GM18873 (cell line): ENCODE measurements around the gene OSBPL9.
A peak's percentile ranks its signal among the peaks of the same experiment; 100 is the strongest.

ENCODE experiments used
- ATAC-seq: cut with Tn5 transposase; IDR thresholded peaks from one replicate; pipeline ENCODE4 v1.9.1; 2021; ENCODE audit warnings: mild to moderate bottlenecking, moderate library complexity, moderate number of reproducible peaks; ENCODE audit not compliant: unreplicated experiment, low FRiP score

OSBPL9 gene, protein sequence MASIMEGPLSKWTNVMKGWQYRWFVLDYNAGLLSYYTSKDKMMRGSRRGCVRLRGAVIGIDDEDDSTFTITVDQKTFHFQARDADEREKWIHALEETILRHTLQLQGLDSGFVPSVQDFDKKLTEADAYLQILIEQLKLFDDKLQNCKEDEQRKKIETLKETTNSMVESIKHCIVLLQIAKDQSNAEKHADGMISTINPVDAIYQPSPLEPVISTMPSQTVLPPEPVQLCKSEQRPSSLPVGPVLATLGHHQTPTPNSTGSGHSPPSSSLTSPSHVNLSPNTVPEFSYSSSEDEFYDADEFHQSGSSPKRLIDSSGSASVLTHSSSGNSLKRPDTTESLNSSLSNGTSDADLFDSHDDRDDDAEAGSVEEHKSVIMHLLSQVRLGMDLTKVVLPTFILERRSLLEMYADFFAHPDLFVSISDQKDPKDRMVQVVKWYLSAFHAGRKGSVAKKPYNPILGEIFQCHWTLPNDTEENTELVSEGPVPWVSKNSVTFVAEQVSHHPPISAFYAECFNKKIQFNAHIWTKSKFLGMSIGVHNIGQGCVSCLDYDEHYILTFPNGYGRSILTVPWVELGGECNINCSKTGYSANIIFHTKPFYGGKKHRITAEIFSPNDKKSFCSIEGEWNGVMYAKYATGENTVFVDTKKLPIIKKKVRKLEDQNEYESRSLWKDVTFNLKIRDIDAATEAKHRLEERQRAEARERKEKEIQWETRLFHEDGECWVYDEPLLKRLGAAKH

GRCh38 chr1:51616903-51617708, at the start of gene OSBPL9:
TSS of gene OSBPL9 (plus strand) at chr1:51617092. CDS start at chr1:51617111, 19 bp downstream.
- no peak for ATAC-seq

GRCh38 chr1:51567653-51568052, 49.2 kb upstream of the OSBPL9 start:
- no peak for ATAC-seq

DNA sequence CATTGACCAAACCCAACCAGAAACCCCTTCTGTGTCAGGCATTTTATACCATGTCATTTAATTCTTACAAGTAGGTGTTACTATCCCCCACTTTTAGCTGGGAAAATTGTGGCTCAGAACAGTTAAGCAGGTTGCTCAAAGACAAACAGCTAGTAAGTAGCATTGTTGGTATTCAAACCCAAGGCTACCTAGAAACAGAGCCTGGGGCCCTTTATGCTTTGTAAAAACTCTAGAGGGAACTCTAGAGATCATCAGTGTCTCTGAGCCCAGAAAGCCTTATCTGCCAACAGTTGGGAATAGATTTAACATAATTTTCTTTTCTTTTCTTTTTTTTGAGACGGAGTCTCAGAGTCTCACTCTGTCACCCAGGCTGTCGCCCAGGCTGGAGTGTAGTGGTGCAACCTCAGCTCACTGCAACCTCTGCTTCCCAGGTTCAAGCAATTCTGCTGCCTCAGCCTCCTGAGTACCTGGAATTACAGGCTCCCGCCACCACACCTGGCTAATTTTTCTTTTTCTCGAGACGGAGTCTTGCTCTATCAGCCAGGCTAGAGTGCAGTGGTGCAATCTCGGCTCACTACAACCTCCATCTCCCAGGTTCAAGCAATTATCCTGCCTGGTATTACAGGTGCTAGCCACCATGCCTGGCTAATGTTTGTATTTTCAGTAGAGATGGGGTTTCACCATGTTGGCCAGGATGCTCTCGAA, 48.5 kb upstream of the OSBPL9 start:
- ATAC-seq = no peak

DNA sequence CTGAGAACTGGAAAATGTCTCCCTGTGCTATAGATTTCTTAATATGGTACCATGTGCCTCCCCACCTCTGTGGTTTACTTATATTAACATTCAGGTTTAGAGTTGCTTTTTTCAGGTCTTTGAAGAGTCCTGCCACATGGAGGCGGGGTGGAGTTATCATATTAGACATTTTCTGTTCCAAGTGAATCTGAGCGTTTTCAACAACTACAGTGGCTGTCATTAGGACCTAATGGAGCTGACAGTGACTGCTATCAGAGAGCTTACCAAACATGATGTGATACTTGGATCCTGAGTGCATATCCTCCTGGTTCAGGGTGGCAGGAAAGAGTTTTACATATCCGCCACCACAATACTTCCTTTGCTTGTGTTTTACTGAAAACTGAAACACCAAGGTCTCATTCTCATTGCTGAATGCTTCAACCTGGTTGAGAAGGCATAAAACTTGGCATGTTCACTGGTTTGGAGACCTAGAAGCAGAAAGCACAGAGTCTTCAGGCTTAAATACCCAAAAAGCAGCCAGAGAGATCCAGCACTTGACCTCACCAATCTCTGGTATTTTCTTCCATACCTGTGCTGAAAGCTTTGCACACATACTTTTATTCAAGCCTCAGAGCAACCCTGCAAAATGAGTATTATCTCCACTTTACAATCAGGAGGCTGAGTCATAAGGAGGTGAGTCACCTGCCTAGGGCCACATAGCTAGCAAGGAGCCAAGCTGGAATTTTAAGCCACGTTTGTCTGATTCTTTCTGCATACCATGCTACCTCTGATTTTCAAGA, 47.4 kb upstream of the OSBPL9 start:
- peak; percentile 81 for ATAC-seq

- no peak for ATAC-seq
These were observed 46.7 kb upstream of the OSBPL9 start for GRCh38 chr1:51570063-51570710.

DNA sequence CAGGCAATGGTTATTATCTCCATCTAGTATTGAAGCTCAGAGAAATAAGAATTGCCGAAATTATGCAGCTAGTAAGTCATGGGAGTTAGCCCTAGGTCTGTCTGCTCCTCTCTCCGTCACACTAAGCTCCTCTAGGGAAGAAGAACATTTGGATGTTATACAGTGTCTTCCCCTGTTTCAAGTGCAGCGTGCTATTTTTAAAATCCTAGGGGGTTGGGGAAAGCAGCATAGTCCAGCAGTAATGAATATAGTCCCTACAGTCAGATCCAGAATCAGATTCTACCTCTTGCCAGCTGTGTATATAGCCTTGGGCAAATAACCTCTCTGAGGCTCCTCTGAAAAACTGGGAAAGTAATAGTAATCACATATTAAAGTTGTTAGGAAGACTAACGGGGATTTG, 44.5 kb upstream of the OSBPL9 start:
- ATAC-seq = no peak

DNA sequence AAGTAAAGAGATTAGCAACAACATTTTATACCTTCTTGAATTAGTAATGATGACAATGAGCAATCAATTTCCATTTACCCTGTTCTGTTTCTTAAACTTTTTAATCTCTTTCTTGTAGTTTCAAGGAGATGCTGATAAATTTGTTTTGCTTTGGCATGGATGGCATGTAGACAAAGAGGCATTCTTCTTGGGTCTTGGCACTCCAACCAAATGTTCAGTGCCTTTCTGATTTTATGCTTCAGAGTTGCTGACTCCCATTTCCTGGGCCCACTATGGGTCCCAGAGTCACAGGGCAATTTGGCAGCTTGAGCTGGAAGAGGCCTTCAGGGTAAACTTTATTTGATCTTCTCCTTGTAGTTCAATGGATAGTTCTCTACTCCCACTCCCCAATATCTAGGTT, 42.1 kb upstream of the OSBPL9 start:
- ATAC-seq = no peak

- ATAC-seq = no peak
These were observed 41.3 kb upstream of the OSBPL9 start for GRCh38 chr1:51575406-51576084.

DNA sequence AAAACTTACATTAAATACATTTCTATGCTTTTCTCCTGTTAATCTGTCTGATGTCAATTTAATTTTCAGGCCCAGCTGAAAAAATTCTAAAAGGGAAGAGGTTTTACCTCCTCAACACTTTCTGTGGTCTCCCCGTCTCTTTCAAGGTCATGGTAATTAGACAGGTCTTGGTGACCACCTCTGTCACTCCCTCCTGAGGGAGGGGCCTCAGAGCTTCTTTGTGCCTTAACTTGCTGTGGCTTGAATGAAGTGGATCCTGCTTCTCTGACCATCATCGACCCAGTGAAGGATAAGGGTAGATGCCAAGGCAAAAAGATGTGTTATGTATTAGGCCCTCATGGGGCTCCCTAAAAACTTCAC, 40.8 kb upstream of the OSBPL9 start:
- no peak for ATAC-seq

GRCh38 chr1:51576923-51577322, 40.0 kb upstream of the OSBPL9 start:
- no peak for ATAC-seq

DNA sequence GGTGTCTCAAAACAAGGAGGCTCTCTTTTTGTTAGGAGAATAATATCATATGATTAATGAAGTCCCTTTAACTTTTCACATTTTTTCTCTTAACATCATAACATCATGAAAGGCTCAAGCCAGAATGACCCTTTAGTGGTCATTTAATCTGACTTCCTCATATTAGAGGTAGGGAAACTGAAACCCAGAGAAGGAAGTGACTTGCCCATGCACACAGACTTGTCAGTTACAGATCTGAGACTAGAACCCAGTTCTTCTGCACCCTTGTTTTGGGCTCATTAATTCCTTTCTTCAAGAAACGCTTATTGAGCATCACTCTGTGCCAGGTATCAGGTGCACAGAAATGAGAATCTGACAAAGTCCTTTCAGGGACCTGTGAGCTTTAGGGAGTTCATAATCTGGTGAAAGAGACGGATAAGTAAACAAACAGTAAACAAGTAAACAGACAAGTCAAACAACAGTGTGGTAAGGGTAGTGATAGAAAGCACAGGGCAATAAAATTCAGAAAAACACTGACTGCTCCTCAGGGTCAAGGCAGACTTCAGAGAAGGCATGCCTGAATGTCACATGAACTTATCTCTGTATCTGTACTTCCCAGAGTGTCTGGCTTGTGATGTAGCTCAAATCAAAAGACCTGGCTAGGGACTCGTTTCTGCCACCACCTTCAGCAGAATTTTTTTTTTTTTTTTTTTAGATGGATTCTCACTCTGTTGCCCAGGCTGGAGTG, 38.3 kb upstream of the OSBPL9 start:
- no peak for ATAC-seq

GRCh38 chr1:51581238-51581637, 35.7 kb upstream of the OSBPL9 start:
- no peak for ATAC-seq

- no peak for ATAC-seq
These were observed 33.4 kb upstream of the OSBPL9 start for GRCh38 chr1:51583532-51583931.

DNA sequence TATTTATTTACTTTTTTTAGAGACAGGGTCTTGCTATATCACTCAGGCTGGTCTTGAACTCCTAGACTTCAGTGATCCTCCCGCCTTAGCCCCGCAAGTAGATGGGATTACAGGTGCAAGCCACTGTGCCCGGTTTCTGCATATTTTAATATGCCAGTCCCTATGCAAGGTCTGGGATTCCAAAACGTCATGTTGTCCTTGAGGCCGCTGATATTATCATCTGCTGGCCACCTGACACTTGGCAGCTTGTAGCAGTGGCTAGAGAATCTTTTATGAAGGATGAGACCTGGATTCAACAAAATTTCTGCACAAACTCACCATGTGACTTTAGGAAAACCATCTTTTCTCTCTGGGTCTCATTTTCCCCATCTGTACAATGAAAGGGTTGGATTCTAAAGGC, 32.9 kb upstream of the OSBPL9 start:
- no peak for ATAC-seq

DNA sequence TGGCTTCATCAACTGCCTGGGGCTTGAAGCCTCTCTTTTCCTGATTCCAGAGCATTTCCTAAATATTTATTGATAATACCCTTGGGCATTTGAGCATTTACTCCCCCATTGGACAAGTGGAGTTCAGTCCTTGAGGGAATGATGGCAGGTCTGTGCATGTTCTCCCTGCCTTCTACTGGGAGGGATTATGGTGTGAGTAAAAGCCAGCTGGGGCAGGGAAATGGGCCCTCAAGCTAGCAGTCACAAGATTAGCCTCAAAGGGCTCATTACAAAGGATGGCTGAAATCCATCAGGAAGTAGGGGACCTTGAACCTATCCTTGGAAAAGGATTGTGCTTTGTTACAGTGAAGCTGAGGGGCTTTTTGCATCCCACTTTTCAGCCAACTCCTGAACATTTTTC, 24.2 kb upstream of the OSBPL9 start:
- ATAC-seq = no peak

- ATAC-seq = no peak
These were observed 22.2 kb upstream of the OSBPL9 start for GRCh38 chr1:51594716-51595115.

DNA sequence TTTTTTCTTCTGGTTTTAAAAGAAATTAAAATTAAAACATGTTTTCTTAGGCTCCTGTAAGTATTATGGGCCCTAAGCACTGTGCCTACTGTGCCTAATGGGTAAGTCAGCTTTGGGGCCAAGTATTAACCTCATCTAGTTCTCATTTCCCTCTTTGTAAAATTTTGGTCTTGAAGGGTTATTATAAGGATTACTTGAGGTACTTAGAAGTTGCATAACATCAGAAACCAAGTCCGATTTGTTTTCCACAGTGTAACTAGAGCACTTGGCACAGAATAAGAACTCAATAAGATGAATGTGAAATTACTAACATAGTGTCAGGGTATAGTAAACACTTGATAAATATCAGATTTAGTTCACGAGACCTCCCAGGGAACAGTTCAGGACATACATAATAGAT, 16.4 kb upstream of the OSBPL9 start:
- ATAC-seq = no peak

DNA sequence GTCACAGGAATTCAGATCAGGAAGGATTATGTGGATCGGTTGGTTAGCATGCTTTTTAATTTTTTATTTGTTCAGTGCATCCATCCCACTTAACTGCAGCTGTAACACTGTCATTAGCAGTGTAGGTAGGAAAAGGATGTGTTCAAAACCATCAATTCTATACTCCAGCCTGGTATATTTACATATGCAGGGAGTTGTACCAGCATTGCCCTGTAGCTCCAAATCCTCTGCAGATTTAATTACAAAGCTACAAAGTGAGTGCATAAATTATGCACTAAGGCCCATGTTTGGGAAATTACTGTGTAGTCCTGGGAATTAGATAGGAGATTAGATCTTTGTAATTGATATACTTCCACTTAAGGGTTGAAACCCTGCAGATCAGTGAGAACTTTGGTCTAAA, 15.9 kb upstream of the OSBPL9 start:
- no peak for ATAC-seq
